K562 (cell line): Measurements from ENCODE around the gene ST3GAL5. TPM values are rescaled to one million over a fixed set of nuclear protein-coding genes. Genes with fewer than 3 reads are reported as not detected.

Source experiments
- BDP1 ChIP-seq: IDR thresholded peaks from 3 replicates; pipeline ENCODE4 v1.6.1; 2011; ENCODE audit not compliant: insufficient read length, insufficient read depth
- ETS1 ChIP-seq: conservative IDR thresholded peaks from 2 replicates; pipeline ENCODE4 v1.6.1; 2011; ENCODE audit warnings: low read depth, mild to moderate bottlenecking, low read length; ENCODE audit not compliant: control insufficient read depth
- ETS2 ChIP-seq: IDR thresholded peaks from 2 replicates; pipeline ENCODE4 v1.6.1; 2016; ENCODE audit warnings: borderline replicate concordance, missing genetic modification characterization, mild to moderate bottlenecking, moderate library complexity, missing compliant biosample characterization; ENCODE audit not compliant: poor library complexity, severe bottlenecking
- FOXK2 ChIP-seq, 2 experiments: fragments of 450-650 bp; IDR thresholded peaks in 1 of 2; conservative IDR thresholded peaks in 1 of 2; 2 replicates each; pipeline ENCODE4 v1.6.1; 2016; ENCODE audit warnings: low read depth in 2 of 2, mild to moderate bottlenecking in 1 of 2
- KLF10 ChIP-seq: fragments of 250-450 bp; sonication (Bioruptor Pico); IDR thresholded peaks from 2 replicates; pipeline ENCODE4 v1.6.1; 2021; ENCODE audit warnings: matching md5 sums
- MBD1 ChIP-seq: fragments of 250-450 bp; sonication (Bioruptor Pico); IDR thresholded peaks from 2 replicates; pipeline ENCODE4 v1.8.0; 2022; ENCODE audit warnings: inconsistent platforms
- MECOM ChIP-seq: fragments of 250-450 bp; sonication (Bioruptor Pico); IDR thresholded peaks from 2 replicates; pipeline ENCODE4 v1.8.0; 2022; ENCODE audit warnings: inconsistent platforms
- MIER1 ChIP-seq: fragments of 450-650 bp; IDR thresholded peaks from 2 replicates; pipeline ENCODE4 v1.6.1; 2016; ENCODE audit warnings: antibody characterized with exemption, mild to moderate bottlenecking, low read depth
- NR2C1 ChIP-seq, 2 experiments: fragments of 450-650 bp; IDR thresholded peaks; 2 replicates each; pipeline ENCODE4 v1.6.1; 2017; ENCODE audit warnings: mild to moderate bottlenecking in 2 of 2, antibody characterized with exemption in 1 of 2, inconsistent platforms in 1 of 2, missing compliant biosample characterization in 1 of 2, missing genetic modification characterization in 1 of 2
- NUFIP1 ChIP-seq: fragments of 450-650 bp; IDR thresholded peaks from 2 replicates; pipeline ENCODE4 v1.6.1; 2018; ENCODE audit not compliant: partially characterized antibody
- RBBP5 ChIP-seq: fragments of 200-600 bp; sonication (generic); IDR thresholded peaks from 2 replicates; pipeline ENCODE4 v1.6.1; 2012; ENCODE audit warnings: borderline replicate concordance, mild to moderate bottlenecking, low read length, control low read depth, inconsistent platforms; ENCODE audit not compliant: insufficient read depth, poor library complexity, severe bottlenecking
- RFX7 ChIP-seq: fragments of 250-450 bp; sonication (Bioruptor Pico); IDR thresholded peaks from 2 replicates; pipeline ENCODE4 v1.5.1; 2021; ENCODE audit warnings: mild to moderate bottlenecking
- SIX5 ChIP-seq, 2 experiments: IDR thresholded peaks; 2 replicates each; pipeline ENCODE4 v1.6.1; 2011; ENCODE audit warnings: low read length in 2 of 2, borderline replicate concordance in 1 of 2, low read depth in 1 of 2, mild to moderate bottlenecking in 1 of 2, moderate library complexity in 1 of 2; ENCODE audit not compliant: insufficient read depth in 1 of 2
- SMARCB1 ChIP-seq: IDR thresholded peaks from 2 replicates; pipeline ENCODE4 v1.6.1; 2011; ENCODE audit warnings: improper control_type of control experiment, low read depth; ENCODE audit not compliant: insufficient read length
- TRIM24 ChIP-seq, 2 experiments: fragments of 450-650 bp; IDR thresholded peaks; 2 replicates each; pipeline ENCODE4 v1.6.1; 2016
- ZZZ3 ChIP-seq: fragments of 450-650 bp; IDR thresholded peaks from 2 replicates; pipeline ENCODE4 v1.6.1; 2016; ENCODE audit warnings: antibody characterized with exemption, mild to moderate bottlenecking, moderate library complexity
- polyA plus RNA-seq, 8 experiments: library from polyadenylated mRNA; depleted of rRNA in 4 of 8; stranded (reverse) in 5 of 8; unstranded in 3 of 8; fragments of >200 nt; fragmentation: Nextera tagmentation in 2 of 8; fragmentation: Illumina TruSeq in 1 of 8; extraction: Ambion mirVana in 2 of 8; extraction: Trizol in 1 of 8; gene quantifications; 2 replicates each; pipeline versions ENCODE4 v1.2.1 to v1.2.3, GENCODE V29; 2011 to 2014; ENCODE audit warnings: inconsistent platforms in 1 of 8, missing spikeins in 1 of 8
- total RNA-seq, 7 experiments: library from RNA; depleted of rRNA in 6 of 7; stranded (reverse); fragments of >200 nt in 6 of 7; fragmentation: Illumina TruSeq in 2 of 7; extraction: Trizol in 2 of 7; gene quantifications; 2 replicates each; pipeline versions ENCODE4 v1.2.1 to v1.2.3, GENCODE V29; 2011 to 2021; ENCODE audit warnings: low replicate concordance in 1 of 7

Gene ST3GAL5
- total and polyA plus RNA-seq, 9 of the 15 experiments (the other 6 are each of a cell fraction or from before 2014, with no cell fraction given), result 1.6 to 10.0 (median 4.2) TPM

- TF ChIP-seq FOXK2 (conservative IDR thresholded peaks at IDR 0.05 in 1 of 2, IDR thresholded peaks at IDR 0.05 in 1 of 2; ENCODE audit: low read depth in 2 of 2), result 0 out of 4 replicates have a peak, but pooled peaks of 1 of the 2 experiments have one; percentile 31
- TF ChIP-seq RBBP5, result no peak
- TF ChIP-seq MECOM (CRISPR knock-in tag), result no peak
- no peak for TF ChIP-seq TRIM24 (IDR thresholded peaks at IDR 0.05)
- no peak for TF ChIP-seq NUFIP1
- no peak for TF ChIP-seq NR2C1 (IDR thresholded peaks at IDR 0.05)
- TF ChIP-seq NR2C1 (tag; IDR thresholded peaks at IDR 0.05), result no peak
- TF ChIP-seq ETS2 (tag), result no peak
- no peak for TF ChIP-seq RFX7 (CRISPR knock-in tag)
- TF ChIP-seq MBD1 (CRISPR knock-in tag), result no peak
- TF ChIP-seq SMARCB1, result no peak
- peak; percentile 43; the same call in 1 of the 2 replicates for TF ChIP-seq ETS1
- TF ChIP-seq BDP1, result no peak
- no peak for TF ChIP-seq ZZZ3
- TF ChIP-seq SIX5 (IDR thresholded peaks at IDR 0.05; ENCODE audit: borderline replicate concordance in 1 of 2, insufficient read depth in 1 of 2, low read depth in 1 of 2, low read length in 2 of 2), result no peak
- no peak for TF ChIP-seq KLF10 (CRISPR knock-in tag)
- TF ChIP-seq MIER1, result 0 out of 2 replicates have a peak, but pooled peaks have one; percentile 34
Measured at GRCh38 chr2:85888684-85889626, at the start of gene ST3GAL5 (continued).
